OCI-LY3 (cell line): ENCODE measurements around the gene AUTS2.
A peak's percentile ranks its signal among the peaks of the same experiment; 100 is the strongest.

ENCODE experiments used
- H2AFZ ChIP-seq: fragments of 200-600, 300-600 bp; shearing (Covaris generic); 2 replicates; pipeline ENCODE4 v1.6.0; 2014; ENCODE audit warnings: antibody characterized with exemption, low read depth, low read length
- H3K27ac ChIP-seq: fragments of 200-600, 300-600 bp; sonication (generic); 2 replicates; pipeline ENCODE4 v1.5.1; 2014; ENCODE audit warnings: mild to moderate bottlenecking, low read length, moderate library complexity, mixed read lengths
- H3K27me3 ChIP-seq: fragments of 200-600, 300-600 bp; sonication (generic); 2 replicates; pipeline ENCODE4 v1.6.1; 2014; ENCODE audit warnings: low read depth, low read length, mixed read lengths
- H3K36me3 ChIP-seq: fragments of 200-600, 300-600 bp; sonication (generic); replicated peaks from 2 replicates; pipeline ENCODE3; 2014; ENCODE audit warnings: low read depth, low read length, mixed read lengths
- H3K4me1 ChIP-seq: fragments of 300-600, 200-600 bp; sonication (generic); 2 replicates; pipeline ENCODE4 v1.6.1; 2014; ENCODE audit warnings: low read length, mixed read lengths
- H3K4me2 ChIP-seq: fragments of 200-600, 300-600 bp; sonication (generic); 2 replicates; pipeline ENCODE4 v1.6.1; 2014; ENCODE audit warnings: low read length, mixed read lengths
- H3K4me3 ChIP-seq: fragments of 300-600, 200-600 bp; sonication (generic); 2 replicates; pipeline ENCODE4 v1.5.1; 2014; ENCODE audit warnings: antibody characterized with exemption, mild to moderate bottlenecking, low read length, moderate library complexity
- H3K79me2 ChIP-seq: fragments of 300-600, 200-600 bp; shearing (Covaris generic); 2 replicates; pipeline ENCODE4 v1.6.1; 2014; ENCODE audit warnings: mild to moderate bottlenecking, low read length, mixed read lengths
- H3K9ac ChIP-seq: fragments of 300-600, 200-600 bp; shearing (Covaris generic); 2 replicates; pipeline ENCODE4 v1.6.0; 2014; ENCODE audit warnings: mild to moderate bottlenecking, low read length, moderate library complexity
- H3K9me3 ChIP-seq: fragments of 200-600, 300-600 bp; shearing (Covaris generic); 2 replicates; pipeline ENCODE4 v1.6.1; 2014; ENCODE audit warnings: low read length, mixed read lengths; ENCODE audit not compliant: insufficient read depth
- H4K20me1 ChIP-seq: fragments of 200-600, 300-600 bp; sonication (generic); 2 replicates; pipeline ENCODE4 v1.6.1; 2016; ENCODE audit warnings: low read length, mixed read lengths; ENCODE audit not compliant: insufficient read depth
- EZH2phosphoT487 ChIP-seq: fragments of 200-600 bp; shearing (Covaris generic); IDR thresholded peaks from 2 replicates; pipeline ENCODE4 v1.6.1; 2018; ENCODE audit warnings: antibody characterized with exemption, mixed run types, low read depth
- TF ChIP-seq, protein P1 (sequence below): fragments of 200-600, 300-600 bp; sonication (generic); IDR thresholded peaks from 2 replicates; pipeline ENCODE4 v1.5.1; 2014; ENCODE audit warnings: antibody characterized with exemption, low read length, low read depth

Gene AUTS2

GRCh38 chr7:70761711-70762328, 1163.5 kb downstream of the AUTS2 start:
- Histone ChIP-seq H4K20me1 (no peaks in the 10 kb centered on the region), H3K79me2 (no peaks in the 10 kb centered on the region), H3K27ac (no peak overlapping the region), H3K36me3 (no peaks in the 10 kb centered on the region), H3K4me1 (no peaks in the 10 kb centered on the region), H2AFZ (no peak overlapping the region), H3K4me2 (no peak overlapping the region), H3K4me3 (no peak overlapping the region), H3K9me3 (no peaks in the 10 kb centered on the region), H3K9ac (no peak overlapping the region), H3K27me3 (no peaks in the 10 kb centered on the region)
- TF ChIP-seq EZH2phosphoT487 = no peak
- TF ChIP-seq, protein P1, sequence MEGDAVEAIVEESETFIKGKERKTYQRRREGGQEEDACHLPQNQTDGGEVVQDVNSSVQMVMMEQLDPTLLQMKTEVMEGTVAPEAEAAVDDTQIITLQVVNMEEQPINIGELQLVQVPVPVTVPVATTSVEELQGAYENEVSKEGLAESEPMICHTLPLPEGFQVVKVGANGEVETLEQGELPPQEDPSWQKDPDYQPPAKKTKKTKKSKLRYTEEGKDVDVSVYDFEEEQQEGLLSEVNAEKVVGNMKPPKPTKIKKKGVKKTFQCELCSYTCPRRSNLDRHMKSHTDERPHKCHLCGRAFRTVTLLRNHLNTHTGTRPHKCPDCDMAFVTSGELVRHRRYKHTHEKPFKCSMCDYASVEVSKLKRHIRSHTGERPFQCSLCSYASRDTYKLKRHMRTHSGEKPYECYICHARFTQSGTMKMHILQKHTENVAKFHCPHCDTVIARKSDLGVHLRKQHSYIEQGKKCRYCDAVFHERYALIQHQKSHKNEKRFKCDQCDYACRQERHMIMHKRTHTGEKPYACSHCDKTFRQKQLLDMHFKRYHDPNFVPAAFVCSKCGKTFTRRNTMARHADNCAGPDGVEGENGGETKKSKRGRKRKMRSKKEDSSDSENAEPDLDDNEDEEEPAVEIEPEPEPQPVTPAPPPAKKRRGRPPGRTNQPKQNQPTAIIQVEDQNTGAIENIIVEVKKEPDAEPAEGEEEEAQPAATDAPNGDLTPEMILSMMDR = no peak

GRCh38 chr7:70762696-70763095, 1164.4 kb downstream of the AUTS2 start:
- TF ChIP-seq, protein P1 = no peak
- TF ChIP-seq EZH2phosphoT487 = no peak
- Histone ChIP-seq H3K9ac (no peak overlapping the region), H3K4me2 (no peak overlapping the region), H3K4me1 (no peaks in the 10 kb centered on the region), H3K27ac (no peak overlapping the region), H3K4me3 (no peak overlapping the region), H3K9me3 (no peaks in the 10 kb centered on the region), H3K27me3 (no peaks in the 10 kb centered on the region), H2AFZ (no peak overlapping the region), H3K79me2 (no peaks in the 10 kb centered on the region), H3K36me3 (no peaks in the 10 kb centered on the region), H4K20me1 (no peaks in the 10 kb centered on the region)

DNA sequence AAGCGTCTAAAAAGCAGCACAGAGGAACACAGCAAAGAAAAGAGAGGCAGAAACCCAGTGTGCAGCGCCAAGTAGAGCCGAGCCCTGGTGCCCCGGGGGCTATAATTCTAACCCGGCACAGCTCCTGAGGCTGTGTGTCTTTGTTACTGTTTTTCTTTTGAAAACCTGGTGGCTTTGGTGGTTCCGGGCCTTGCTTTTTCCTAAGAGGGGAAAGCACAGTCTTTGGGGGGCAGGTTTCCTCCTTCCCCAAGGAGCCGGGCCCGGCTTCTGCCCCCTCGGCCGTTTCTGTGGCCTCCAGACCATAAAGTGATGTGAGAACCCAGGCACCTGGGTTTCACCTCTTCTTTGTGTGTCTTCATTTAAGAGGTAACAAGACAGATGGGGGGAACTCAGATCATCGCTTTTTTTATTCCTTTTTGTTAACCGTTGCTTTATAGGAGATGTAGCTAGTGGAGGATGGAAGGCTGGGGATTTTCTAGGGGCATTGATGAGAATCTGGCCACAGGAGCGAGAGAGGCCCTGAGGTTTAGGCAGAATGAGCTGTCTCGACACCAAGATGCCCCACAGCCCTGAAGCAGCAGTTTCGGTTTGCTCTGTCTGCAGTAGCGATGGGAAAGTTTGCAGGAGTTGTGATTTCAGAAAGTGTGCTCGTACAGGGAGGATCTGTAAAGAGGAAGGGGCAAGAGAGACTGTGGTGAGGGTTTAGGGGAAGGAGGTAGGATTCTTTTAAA, 1165.9 kb downstream of the AUTS2 start:
- Histone ChIP-seq H2AFZ (no peak overlapping the region), H4K20me1 (no peaks in the 10 kb centered on the region), H3K9me3 (no peaks in the 10 kb centered on the region), H3K79me2 (no peaks in the 10 kb centered on the region), H3K27me3 (no peaks in the 10 kb centered on the region), H3K4me3 (no peak overlapping the region), H3K9ac (no peak overlapping the region), H3K4me1 (no peaks in the 10 kb centered on the region), H3K36me3 (no peaks in the 10 kb centered on the region), H3K27ac (peak overlapping the region; percentile 31), H3K4me2 (no peak overlapping the region)
- TF ChIP-seq, protein P1 = no peak
- TF ChIP-seq EZH2phosphoT487 = no peak

GRCh38 chr7:70764701-70765208, 1166.5 kb downstream of the AUTS2 start:
- no peaks in the 10 kb centered on the region for H3K36me3 ChIP-seq
- H3K9me3 ChIP-seq = no peaks in the 10 kb centered on the region
- H3K27me3 ChIP-seq = no peaks in the 10 kb centered on the region
- no peak overlapping the region; the same call in 1 of the 2 replicates for H3K27ac ChIP-seq
- no peaks in the 10 kb centered on the region for H3K4me1 ChIP-seq
- H3K79me2 ChIP-seq = no peaks in the 10 kb centered on the region
- no peak overlapping the region for H3K4me3 ChIP-seq
- no peak overlapping the region for H3K4me2 ChIP-seq
- H4K20me1 ChIP-seq = no peaks in the 10 kb centered on the region
- TF ChIP-seq, protein P1 = no peak
- no peak for TF ChIP-seq EZH2phosphoT487
- H2AFZ ChIP-seq = no peak overlapping the region
- H3K9ac ChIP-seq = no peak overlapping the region
